ENCODE data around the gene SERPINB5.

DNA sequence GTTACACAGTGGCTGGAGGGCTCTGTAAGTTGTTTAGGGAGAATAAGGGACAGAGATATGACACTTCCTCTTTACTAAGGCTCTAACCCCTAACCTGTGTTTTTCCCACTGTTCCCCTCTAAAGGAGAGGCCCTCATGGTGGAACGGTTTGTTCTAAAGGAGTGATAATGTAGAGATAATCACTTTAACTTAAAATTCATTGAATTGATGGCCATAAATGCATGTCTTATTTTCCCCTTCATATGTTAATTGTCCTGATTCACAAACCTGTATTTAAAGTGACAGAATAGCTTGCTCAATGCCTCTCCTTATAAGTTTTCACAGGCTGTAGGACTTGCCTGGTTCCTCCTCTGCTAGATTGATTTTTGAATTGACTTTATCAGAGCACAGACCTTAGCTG, 65.3 kb downstream of the SERPINB5 start, which contains the start of gene SERPINB12:
- TF ChIP-seq RARG (CRISPR knock-in tag; IDR thresholded peaks at IDR 0.05; ENCODE audit: low read depth) (no peak), ZNF101 (CRISPR knock-in tag; IDR thresholded peaks at IDR 0.05; ENCODE audit: borderline replicate concordance, low read depth) (no peak), CTCF (CRISPR knock-in tag; IDR thresholded peaks at IDR 0.05) (no peak), JDP2 (CRISPR knock-in tag; IDR thresholded peaks at IDR 0.05; ENCODE audit: borderline replicate concordance) (no peak), CCAR2 (optimal IDR thresholded peaks at IDR 0.05; ENCODE audit: low read depth, low read length) (no peak), MEIS2 (CRISPR knock-in tag; IDR thresholded peaks at IDR 0.05) (no peak), ELF4 (CRISPR knock-in tag; IDR thresholded peaks at IDR 0.05; ENCODE audit: borderline replicate concordance) (no peak), POLR2AphosphoS5 (IDR thresholded peaks at IDR 0.05; ENCODE audit: low read depth, low read length) (no peak), HNRNPL (IDR thresholded peaks at IDR 0.05; ENCODE audit: low read depth, low read length) (no peak), ZNF138 (CRISPR knock-in tag; IDR thresholded peaks at IDR 0.05; ENCODE audit: low read depth) (no peak), REST (IDR thresholded peaks at IDR 0.05; ENCODE audit: borderline replicate concordance in 1 of 2, low read depth in 1 of 2, low read length in 2 of 2) (no peak), BATF2 (CRISPR knock-in tag; IDR thresholded peaks at IDR 0.05) (no peak), TAF1 (CRISPR knock-in tag; IDR thresholded peaks at IDR 0.05) (no peak)
- TF ChIP-seq, protein P1, sequence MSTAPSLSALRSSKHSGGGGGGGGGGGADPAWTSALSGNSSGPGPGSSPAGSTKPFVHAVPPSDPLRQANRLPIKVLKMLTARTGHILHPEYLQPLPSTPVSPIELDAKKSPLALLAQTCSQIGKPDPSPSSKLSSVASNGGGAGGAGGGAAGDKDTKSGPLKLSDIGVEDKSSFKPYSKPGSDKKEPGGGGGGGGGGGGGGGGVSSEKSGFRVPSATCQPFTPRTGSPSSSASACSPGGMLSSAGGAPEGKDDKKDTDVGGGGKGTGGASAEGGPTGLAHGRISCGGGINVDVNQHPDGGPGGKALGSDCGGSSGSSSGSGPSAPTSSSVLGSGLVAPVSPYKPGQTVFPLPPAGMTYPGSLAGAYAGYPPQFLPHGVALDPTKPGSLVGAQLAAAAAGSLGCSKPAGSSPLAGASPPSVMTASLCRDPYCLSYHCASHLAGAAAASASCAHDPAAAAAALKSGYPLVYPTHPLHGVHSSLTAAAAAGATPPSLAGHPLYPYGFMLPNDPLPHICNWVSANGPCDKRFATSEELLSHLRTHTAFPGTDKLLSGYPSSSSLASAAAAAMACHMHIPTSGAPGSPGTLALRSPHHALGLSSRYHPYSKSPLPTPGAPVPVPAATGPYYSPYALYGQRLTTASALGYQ (CRISPR knock-in tag; IDR thresholded peaks at IDR 0.05), result no peak
